Measurements from ENCODE around the gene TM9SF3. TPM values are rescaled to one million over a fixed set of nuclear protein-coding genes. Genes with fewer than 3 reads are reported as not detected.
A peak's percentile ranks its signal among the peaks of the same experiment; 100 is the strongest.
"Not testable (repeated sequence)": the region's sequence is repeated elsewhere in the genome, so short reads cannot be mapped to it uniquely, and the experiment has no call there.

TM9SF3 gene
- total RNA-seq, 1 donor from 2014 or later, result 61.3 TPM

GRCh38 chr10:96560966-96561887, 25.6 kb downstream of the TM9SF3 start:
- intact Hi-C loops (cut with micrococcal nuclease), result no loop called here
- Histone ChIP-seq H3K36me3 (peaks cover 45% of the 10 kb centered on the region), H3K4me1 (peaks cover 24% of the 10 kb centered on the region), H3K27ac (replicated peaks) (no peak overlapping the region), H3K4me3 (no peak overlapping the region), H3K9me3 (replicated peaks) (no peaks in the 10 kb centered on the region), H3K27me3 (ENCODE audit: low read depth) (no peaks in the 10 kb centered on the region)
- no peak for DNase-seq
- TF ChIP-seq CTCF (IDR thresholded peaks at IDR 0.05; ENCODE audit: borderline replicate concordance), result no peak

GRCh38 chr10:96560489-96560888, 26.3 kb downstream of the TM9SF3 start:
- no peak for TF ChIP-seq CTCF (IDR thresholded peaks at IDR 0.05; ENCODE audit: borderline replicate concordance)
- H3K4me3 ChIP-seq, result no peak overlapping the region
- H3K27me3 ChIP-seq (ENCODE audit: low read depth), result no peaks in the 10 kb centered on the region
- peaks cover 18% of the 10 kb centered on the region for H3K4me1 ChIP-seq
- DNase-seq, result no peak
- intact Hi-C loops (cut with micrococcal nuclease), result no loop called here
- no peaks in the 10 kb centered on the region for H3K9me3 ChIP-seq (replicated peaks)
- H3K36me3 ChIP-seq, result peaks cover 45% of the 10 kb centered on the region
- H3K27ac ChIP-seq (replicated peaks), result no peak overlapping the region

GRCh38 chr10:96556003-96556402, 30.8 kb downstream of the TM9SF3 start:
- intact Hi-C loops (cut with micrococcal nuclease), result no loop called here
- Histone ChIP-seq H3K4me3 (no peak overlapping the region), H3K4me1 (peaks cover 9% of the 10 kb centered on the region), H3K27ac (replicated peaks) (no peak overlapping the region), H3K36me3 (peaks cover 62% of the 10 kb centered on the region), H3K9me3 (replicated peaks) (no peaks in the 10 kb centered on the region), H3K27me3 (ENCODE audit: low read depth) (no peaks in the 10 kb centered on the region)
- peak; percentile 63 for TF ChIP-seq CTCF (IDR thresholded peaks at IDR 0.05; ENCODE audit: borderline replicate concordance)
- no peak for DNase-seq

- Histone ChIP-seq H3K27me3 (ENCODE audit: low read depth) (no peaks in the 10 kb centered on the region), H3K9me3 (replicated peaks) (no peaks in the 10 kb centered on the region), H3K27ac (replicated peaks) (no peak overlapping the region), H3K4me3 (no peak overlapping the region), H3K4me1 (peaks cover 6% of the 10 kb centered on the region), H3K36me3 (peaks cover 67% of the 10 kb centered on the region)
- intact Hi-C loops (cut with micrococcal nuclease), result no loop called here
- TF ChIP-seq CTCF (IDR thresholded peaks at IDR 0.05; ENCODE audit: borderline replicate concordance), result no peak
- no peak for DNase-seq
These were observed 31.5 kb downstream of the TM9SF3 start for GRCh38 chr10:96555330-96555729.

- DNase-seq, result peak; percentile 43
These were observed 38.2 kb downstream of the TM9SF3 start for GRCh38 chr10:96548589-96548988.

GRCh38 chr10:96545558-96545957, 41.3 kb downstream of the TM9SF3 start:
- DNase-seq; H3K27ac ChIP-seq (replicated peaks); H3K27me3 ChIP-seq (ENCODE audit: low read depth); intact Hi-C loops (cut with micrococcal nuclease); H3K4me3 ChIP-seq; H3K9me3 ChIP-seq (replicated peaks); H3K4me1 ChIP-seq: not testable (repeated sequence)
- H3K36me3 ChIP-seq, result peaks cover 75% of the 10 kb centered on the region

More at GRCh38 chr10:96548589-96548988, 38.2 kb downstream of the TM9SF3 start:
- no peak for TF ChIP-seq CTCF (IDR thresholded peaks at IDR 0.05; ENCODE audit: borderline replicate concordance)
- Histone ChIP-seq H3K27me3 (ENCODE audit: low read depth) (no peaks in the 10 kb centered on the region), H3K9me3 (replicated peaks) (no peaks in the 10 kb centered on the region), H3K27ac (replicated peaks) (no peak overlapping the region), H3K36me3 (peaks cover 79% of the 10 kb centered on the region), H3K4me1 (no peaks in the 10 kb centered on the region), H3K4me3 (no peak overlapping the region)
- intact Hi-C loops (cut with micrococcal nuclease), result no loop called here

Measured in left ventricle myocardium inferior (tissue), 1 donor.